NCI-H1417 treated with DMSO at 0.1 percent for 48 hours (cell line): ENCODE measurements around the gene ERMARD.

Source experiments
- DNase-seq: peaks from one replicate; lab custom pipeline; 2025; lab: John Stamatoyannopoulos, UW

ERMARD gene

DNA sequence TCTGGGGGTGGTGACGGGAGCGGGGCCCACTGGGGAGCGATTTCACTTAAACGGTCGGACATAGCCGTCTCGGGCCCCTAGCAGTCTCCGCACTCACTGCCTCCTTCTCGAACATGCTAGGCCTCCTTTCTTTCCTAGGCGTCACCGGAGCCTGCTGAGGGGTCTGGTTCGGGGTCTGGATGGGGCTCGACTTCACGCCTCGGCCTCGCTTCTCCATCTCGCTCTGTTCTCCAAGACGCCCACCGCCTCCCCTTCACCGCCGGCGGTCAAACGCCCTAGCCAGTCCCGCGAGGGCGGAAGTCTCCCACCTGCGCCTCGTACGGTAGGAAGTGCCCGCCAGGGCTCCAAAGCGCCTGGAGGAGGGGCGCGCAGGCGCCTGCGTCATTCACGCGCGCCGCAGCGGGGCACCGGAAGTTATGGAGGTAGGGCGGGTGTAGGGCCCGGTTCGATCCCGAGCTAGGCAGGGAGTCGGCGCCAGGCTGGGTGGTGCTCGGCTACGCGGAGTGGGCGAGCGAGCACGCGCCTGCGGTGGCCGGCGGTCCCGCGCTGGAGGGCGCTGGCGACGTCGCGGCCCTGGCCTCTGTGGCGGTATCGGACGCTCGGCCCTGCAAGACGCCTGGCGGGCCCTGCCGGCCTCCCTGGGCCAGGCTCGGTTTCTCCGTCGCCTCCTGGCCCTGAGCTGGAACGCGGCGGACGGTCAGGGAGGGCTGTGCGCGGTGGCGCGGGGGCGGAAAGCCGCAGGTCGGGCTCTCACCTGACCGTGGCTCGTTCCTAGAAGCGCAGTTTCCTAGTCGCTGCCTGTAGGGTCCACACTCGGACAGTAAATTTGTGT is at the start of gene ERMARD, which contains the start of gene DYNLT2:
Gene ERMARD, plus strand, starts transcription at position 381 of the 832 bp plus-strand sequence. Its CDS starts 36 bp downstream, at position 417.
Gene DYNLT2, minus strand, starts transcription at position 331 of the 832 bp plus-strand sequence. Its CDS starts 114 bp downstream, at position 217.
- peak; percentile 87 for DNase-seq

- DNase-seq: peak; percentile 88
These were observed 49.2 kb upstream of the ERMARD start, which contains the start of the genes C6orf120 and WDR27 for GRCh38 chr6:169701954-169702839. C6orf120 (plus strand) TSS chr6:169702126; CDS start chr6:169702460, 334 bp downstream. WDR27 (minus strand) TSS chr6:169702029; CDS start chr6:169689005, 13,024 bp downstream.

DNA sequence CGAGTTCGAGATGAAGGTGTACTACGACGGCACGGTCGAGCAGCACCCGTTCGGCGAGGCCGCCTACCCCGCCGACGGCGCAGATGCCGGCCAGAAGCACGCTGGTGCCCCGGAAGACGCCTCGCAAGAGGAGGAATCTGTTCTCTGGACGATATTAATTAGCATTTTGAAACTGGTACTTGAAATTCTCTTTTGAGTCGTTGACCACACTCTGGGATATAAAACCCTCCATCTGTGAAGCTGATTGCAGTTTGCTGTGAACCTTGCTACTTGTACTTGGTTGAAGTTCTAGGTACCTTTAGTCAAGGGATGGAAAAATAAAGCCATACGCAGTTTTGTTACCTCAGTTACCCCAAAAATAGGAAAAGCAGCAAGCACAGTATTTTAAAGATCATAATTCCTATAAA is 48.6 kb upstream of the ERMARD start:
- DNase-seq: no peak

DNA sequence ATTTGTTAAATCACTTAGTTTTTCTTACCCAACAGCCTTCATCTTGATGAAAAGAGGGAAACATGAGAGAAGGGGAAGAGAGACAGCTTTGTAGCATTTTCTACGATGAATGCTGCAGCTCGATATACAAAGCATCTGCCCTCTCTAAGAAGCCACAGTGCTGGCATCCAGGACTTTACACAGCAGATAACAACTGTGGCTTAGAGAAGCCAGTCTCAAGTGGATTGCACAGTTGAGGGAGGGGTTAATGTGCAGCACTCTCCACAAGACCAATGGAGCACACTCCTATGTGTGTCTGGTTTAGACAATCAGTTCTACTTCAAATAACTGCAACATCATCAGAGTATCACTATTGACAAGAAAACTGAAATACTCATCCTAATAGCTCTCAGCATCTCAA is 43.6 kb upstream of the ERMARD start:
- DNase-seq: no peak

DNA sequence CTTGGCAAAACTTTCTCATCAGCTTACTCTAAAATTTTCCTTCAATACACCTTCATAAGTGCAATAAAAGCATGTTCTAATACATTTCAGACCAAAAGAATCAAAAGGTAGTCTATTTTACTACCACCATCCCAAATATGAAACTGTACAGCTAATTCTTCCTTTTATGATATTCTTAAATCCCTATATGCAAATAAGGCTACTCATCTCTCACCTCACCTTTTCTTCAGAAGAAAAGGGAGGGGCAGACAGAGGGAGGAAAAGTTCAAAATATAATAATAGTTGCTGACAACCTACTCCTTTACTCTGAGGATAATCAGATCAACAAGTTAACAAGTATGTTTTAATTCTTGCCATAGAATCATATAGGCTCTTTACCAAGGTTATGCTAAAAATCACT is 42.1 kb upstream of the ERMARD start:
- DNase-seq: no peak

GRCh38 chr6:169710009-169710408 is 41.4 kb upstream of the ERMARD start:
- DNase-seq: no peak

- DNase-seq: no peak
These were observed 37.2 kb upstream of the ERMARD start for GRCh38 chr6:169714178-169714577.

GRCh38 chr6:169714595-169714994 is 36.8 kb upstream of the ERMARD start:
- DNase-seq: no peak

DNA sequence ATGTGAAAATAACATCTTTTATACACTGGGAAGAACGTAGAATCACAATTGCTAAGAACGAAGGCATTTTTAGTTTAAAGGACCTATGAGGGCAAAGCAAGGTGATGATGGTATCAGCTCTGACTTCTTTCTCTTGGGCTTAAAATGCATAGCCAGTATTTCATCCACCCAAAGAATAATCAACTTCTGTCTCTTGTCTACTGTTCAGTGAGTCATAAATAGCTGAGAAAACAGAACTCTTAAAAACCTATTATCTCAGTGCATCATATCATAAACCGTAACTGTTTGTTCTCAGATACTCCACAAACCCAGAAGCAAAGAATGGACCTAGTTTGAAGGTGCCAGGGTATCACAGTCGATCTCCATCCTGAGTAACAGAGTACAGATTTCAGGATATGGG is 32.3 kb upstream of the ERMARD start:
- no peak for DNase-seq

GRCh38 chr6:169720207-169720855 is 31.1 kb upstream of the ERMARD start:
- no peak for DNase-seq

- no peak for DNase-seq
These were observed 28.8 kb upstream of the ERMARD start for GRCh38 chr6:169722362-169723199.

GRCh38 chr6:169723200-169723909 is 28.1 kb upstream of the ERMARD start:
- no peak for DNase-seq

DNA sequence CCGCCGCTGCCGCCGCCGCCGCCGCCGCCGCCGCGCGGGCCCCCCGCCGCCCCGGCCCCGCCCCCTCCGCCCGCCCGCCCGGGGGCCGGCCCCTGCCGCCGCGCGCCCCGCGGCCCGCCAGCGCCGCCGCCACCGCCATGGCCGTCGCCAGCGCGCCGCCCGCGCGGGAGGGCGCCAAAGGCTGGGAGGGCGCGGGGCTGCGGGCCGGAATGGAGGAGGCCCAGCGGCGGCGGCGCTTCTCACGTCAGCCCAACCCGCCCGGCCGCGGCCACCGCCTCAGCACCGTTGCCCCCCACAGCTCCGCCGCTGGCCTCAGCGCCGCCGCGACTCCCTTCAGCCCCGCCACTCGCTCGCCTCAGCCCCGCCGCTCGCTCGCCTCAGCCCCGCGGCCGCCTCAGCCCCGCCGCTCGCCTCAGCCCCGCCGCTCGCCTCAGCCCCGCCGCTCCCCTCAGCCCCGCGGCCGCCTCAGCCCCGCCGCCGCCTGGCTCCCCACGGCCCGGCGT is 27.4 kb upstream of the ERMARD start:
- DNase-seq: no peak

GRCh38 chr6:169724494-169725124 is 26.8 kb upstream of the ERMARD start, which contains the start of gene PHF10:
PHF10 (minus strand) TSS chr6:169724500; CDS start chr6:169723931, 569 bp downstream.
- DNase-seq: peak; percentile 28

- no peak for DNase-seq
These were observed 26.0 kb upstream of the ERMARD start for GRCh38 chr6:169725125-169726048.

DNA sequence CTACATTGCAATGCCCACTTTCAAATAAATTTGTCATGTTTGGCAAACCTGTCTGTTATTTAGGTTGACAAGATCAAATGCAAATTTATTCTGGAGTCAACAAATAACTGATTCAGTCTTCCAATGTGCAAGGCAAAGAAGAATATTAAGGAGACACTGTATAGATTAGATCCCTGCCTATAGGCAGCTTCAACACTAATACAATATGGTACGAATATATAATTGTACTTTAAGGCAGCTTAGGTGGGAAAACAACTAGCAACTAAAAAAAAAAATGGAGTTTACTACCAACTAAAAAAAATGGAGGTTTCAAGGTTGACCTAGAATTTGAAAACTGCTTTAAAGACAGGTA is 25.4 kb upstream of the ERMARD start:
- no peak for DNase-seq

- no peak for DNase-seq
These were observed 24.5 kb upstream of the ERMARD start for GRCh38 chr6:169726963-169727362.

DNA sequence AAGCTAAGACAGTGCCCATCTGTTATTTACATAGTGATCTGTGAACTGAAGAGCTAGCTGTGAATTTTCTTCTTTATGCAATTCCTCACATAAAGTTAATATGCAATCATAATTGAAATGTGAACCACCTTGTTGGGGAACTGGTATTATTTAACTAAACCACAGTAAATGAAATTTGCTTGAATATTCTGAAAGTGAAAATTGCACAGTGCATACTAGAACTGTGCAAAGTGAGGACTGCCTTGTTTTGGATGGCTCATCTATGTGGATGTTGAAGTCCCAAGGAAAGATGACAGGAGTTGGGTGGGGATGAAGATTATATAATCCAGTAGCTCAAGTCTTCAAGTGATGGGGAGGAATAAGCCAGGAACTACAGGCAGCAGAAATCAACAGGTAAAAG is 21.5 kb upstream of the ERMARD start:
- DNase-seq: no peak
